ENCODE results near the gene TCL1B.

- TF ChIP-seq CTCF (IDR thresholded peaks at IDR 0.05) (no peak), POLR2A (IDR thresholded peaks at IDR 0.05) (no peak)
Measured at GRCh38 chr14:95725685-95726336, 39.6 kb downstream of the TCL1B start.

Measured in breast epithelium (tissue), 3 donors.